Endothelial cell of umbilical vein (primary cell): Measurements from ENCODE around the gene ZKSCAN3. TPM values are rescaled to one million over a fixed set of nuclear protein-coding genes. Genes with fewer than 3 reads are reported as not detected.

Experiments used
- BruUV-seq: library from RNA; stranded (reverse); fragments of 400-500 nt; replicated peaks from 2 replicates; lab custom pipeline; 2021; lab: Mats Ljungman, UMichigan
- CTCF ChIA-PET: fragments of 300-600, 350-600 bp; sonication (Branson Sonifier 250); formaldehyde crosslinking; loops from one replicate; lab custom pipeline; 2021; ENCODE audit warnings: antibody characterized with exemption, inconsistent platforms; lab: Charles Lee
- POLR2A ChIA-PET: fragments of 300-600, 350-600 bp; sonication (Branson Sonifier 250); formaldehyde crosslinking; loops from one replicate; lab custom pipeline; 2021; ENCODE audit warnings: antibody characterized with exemption, inconsistent platforms; lab: Charles Lee
- DNase-seq: peaks from one replicate; pipeline ENCODE4 v3.0.0-alpha.2; 2011; ENCODE audit warnings: low read depth, low spot score
- FAIRE-seq: peaks from 2 replicates; lab custom pipeline; 2011; peaks lifted over from hg19 to GRCh38; lab: Jason Lieb, UNC
- H2AFZ ChIP-seq: 2 replicates; pipeline ENCODE4 v1.6.0; 2012; ENCODE audit warnings: low read depth, low read length, control low read depth, inconsistent platforms
- H3K27ac ChIP-seq: 2 replicates; pipeline ENCODE4 v1.5.1; 2011; ENCODE audit warnings: low read depth, mild to moderate bottlenecking, control low read depth, low read length, moderate library complexity; ENCODE audit not compliant: insufficient read depth
- H3K27me3 ChIP-seq, 2 experiments: 2 replicates each; pipeline versions ENCODE4 v1.6.0 to v1.6.1; 2011; ENCODE audit warnings: low read length in 2 of 2, mixed read lengths in 1 of 2; ENCODE audit not compliant: control insufficient read depth in 2 of 2, insufficient read depth in 2 of 2
- H3K36me3 ChIP-seq, 2 experiments: 2 replicates in 1 of 2; 3 replicates in 1 of 2; pipeline ENCODE4 v1.5.1; 2011; ENCODE audit warnings: low read length in 2 of 2, mild to moderate bottlenecking in 1 of 2, moderate library complexity in 1 of 2; ENCODE audit not compliant: control insufficient read depth in 2 of 2, insufficient read depth in 2 of 2; ENCODE audit errors: extremely low read depth in 1 of 2
- H3K4me1 ChIP-seq: 3 replicates; pipeline ENCODE4 v1.5.1; 2011; ENCODE audit warnings: mild to moderate bottlenecking, low read length; ENCODE audit not compliant: control insufficient read depth, insufficient read depth; ENCODE audit errors: extremely low read depth
- H3K4me2 ChIP-seq: 2 replicates; pipeline ENCODE4 v1.6.1; 2011; ENCODE audit warnings: low read length, control low read depth, mixed read lengths; ENCODE audit not compliant: insufficient read depth
- H3K4me3 ChIP-seq, 3 experiments: fragments of 200-600 bp in 1 of 3; sonication (generic), shearing (Covaris generic) in 1 of 3; replicated peaks in 1 of 3; 2 replicates each; pipeline ENCODE4 v1.5.1; 2011 to 2016; ENCODE audit warnings: control low read depth in 3 of 3, low read length in 3 of 3, mild to moderate bottlenecking in 2 of 3, inconsistent platforms in 1 of 3, low read depth in 1 of 3, moderate library complexity in 1 of 3; ENCODE audit not compliant: insufficient read depth in 1 of 3
- H3K79me2 ChIP-seq: 2 replicates; pipeline ENCODE4 v1.6.0; 2012; ENCODE audit warnings: low read length, inconsistent platforms; ENCODE audit not compliant: control insufficient read depth, insufficient read depth
- H3K9ac ChIP-seq: replicated peaks from 2 replicates; pipeline ENCODE3; 2011; ENCODE audit warnings: low read length, control low read depth; ENCODE audit not compliant: insufficient read depth; ENCODE audit errors: extremely low read depth
- H3K9me1 ChIP-seq: replicated peaks from 3 replicates; pipeline ENCODE4 v1.6.0; 2011; ENCODE audit warnings: mild to moderate bottlenecking, low read length; ENCODE audit not compliant: control insufficient read depth, insufficient read depth; ENCODE audit errors: extremely low read depth
- H3K9me3 ChIP-seq: replicated peaks from 2 replicates; pipeline ENCODE4 v1.5.1; 2012; ENCODE audit warnings: low read length, inconsistent platforms; ENCODE audit not compliant: control insufficient read depth, insufficient read depth
- H4K20me1 ChIP-seq: replicated peaks from 2 replicates; pipeline ENCODE3; 2011; ENCODE audit warnings: mild to moderate bottlenecking, low read length; ENCODE audit not compliant: control insufficient read depth, insufficient read depth; ENCODE audit errors: extremely low read depth
- CTCF ChIP-seq, 2 donors: IDR thresholded peaks; 1 replicate in 1 of 2; 2 replicates in 1 of 2; pipeline ENCODE4 v1.5.1; 2011; ENCODE audit warnings: low read length in 2 of 2, mild to moderate bottlenecking in 2 of 2, moderate library complexity in 2 of 2, control low read depth in 1 of 2, inconsistent platforms in 1 of 2, low read depth in 1 of 2; ENCODE audit not compliant: insufficient read depth in 1 of 2; ENCODE audit errors: extremely low read depth in 1 of 2
- EZH2 ChIP-seq: IDR thresholded peaks from 2 replicates; pipeline ENCODE4 v1.6.1; 2012; ENCODE audit warnings: borderline replicate concordance, low read depth, mild to moderate bottlenecking, moderate library complexity, low read length, inconsistent platforms; ENCODE audit not compliant: severe bottlenecking
- FOS ChIP-seq: IDR thresholded peaks from 2 replicates; pipeline ENCODE4 v1.6.1; 2011; ENCODE audit warnings: mild to moderate bottlenecking, low read length, moderate library complexity, borderline replicate concordance; ENCODE audit not compliant: insufficient read depth
- GATA2 ChIP-seq: IDR thresholded peaks from 2 replicates; pipeline ENCODE4 v1.7.0; 2011; ENCODE audit warnings: low read depth, mild to moderate bottlenecking, moderate library complexity, mixed read lengths, low read length; ENCODE audit not compliant: insufficient read length, insufficient read depth
- JUN ChIP-seq: IDR thresholded peaks from 2 replicates; pipeline ENCODE4 v1.6.1; 2011; ENCODE audit warnings: borderline replicate concordance, low read depth; ENCODE audit not compliant: insufficient read length, insufficient read depth
- MAX ChIP-seq: IDR thresholded peaks from 2 replicates; pipeline ENCODE4 v1.6.1; 2011; ENCODE audit not compliant: insufficient read depth, insufficient read length
- MYC ChIP-seq: IDR thresholded peaks from one replicate; pipeline ENCODE4 v1.6.1; 2011; ENCODE audit warnings: mild to moderate bottlenecking, low read depth, low read length
- POLR2A ChIP-seq: IDR thresholded peaks from 2 replicates; pipeline ENCODE4 v1.6.1; 2012; ENCODE audit warnings: low read depth, mild to moderate bottlenecking, control low read depth, low read length
- POLR2AphosphoS5 ChIP-seq: IDR thresholded peaks from 2 replicates; pipeline ENCODE4 v1.6.1; 2012; ENCODE audit warnings: low read depth, mild to moderate bottlenecking, control low read depth, low read length, moderate library complexity; ENCODE audit not compliant: insufficient read depth
- dilution Hi-C: fragments of 300-500 bp; cut with MboI; formaldehyde crosslinking; loops from one replicate; pipeline ENCODE4 v1.15.0; 2019; ENCODE audit warnings: low sequenced_read_pairs; ENCODE audit not compliant: extremely low pct_ligation_motif_present
- intact Hi-C: fragments of 100-400 bp; cut with micrococcal nuclease; formaldehyde crosslinking; loops from one replicate; pipeline ENCODE4 v1.10.0; 2022
- polyA plus RNA-seq, 4 experiments: library from polyadenylated mRNA; depleted of rRNA in 3 of 4; stranded (reverse) in 3 of 4; unstranded in 1 of 4; fragments of >200 nt; gene quantifications; 2 replicates each; pipeline versions ENCODE4 v1.2.1 to v1.2.3, GENCODE V29; 2011 to 2012; ENCODE audit warnings: missing spikeins in 1 of 4
- total RNA-seq: library from RNA; stranded (reverse); gene quantifications from 2 replicates; pipeline ENCODE4 v1.2.3, GENCODE V29; 2021

The ZKSCAN3 gene
- total and polyA plus RNA-seq, 2 donors (not counting 3 experiments of a cell fraction or from before 2014, with no cell fraction given): 2.5 to 6.9 TPM

GRCh38 chr6:28337121-28337520 lies 12.6 kb upstream of the ZKSCAN3 start:
- Histone ChIP-seq H3K36me3 (no peaks in the 10 kb centered on the region), H3K9me3 (no peaks in the 10 kb centered on the region), H3K79me2 (no peaks in the 10 kb centered on the region), H3K4me3 (no peak overlapping the region), H4K20me1 (no peaks in the 10 kb centered on the region), H3K27ac (no peak overlapping the region), H3K4me1 (peaks cover 15% of the 10 kb centered on the region), H3K9me1 (no peaks in the 10 kb centered on the region), H3K4me2 (peak overlapping the region; percentile 88), H3K27me3 (no peaks in the 10 kb centered on the region), H3K9ac (no peak overlapping the region), H2AFZ (no peak overlapping the region)
- no TSS peak for BruUV-seq
- no peak for DNase-seq
- TF ChIP-seq MAX (no peak), FOS (no peak), GATA2 (no peak), EZH2 (no peak), POLR2A (no peak), CTCF (IDR thresholded peaks at IDR 0.05; ENCODE audit: extremely low read depth in 1 of 2, insufficient read depth in 1 of 2, low read depth in 1 of 2, low read length in 2 of 2) (no peak), MYC (no peak), JUN (no peak), POLR2AphosphoS5 (no peak)
- FAIRE-seq: no peak
- ChIA-PET POLR2A (interaction anchor here (1.3 kb wide), 1 partner anchor 70 kb away, joined by 5 read pairs; the partner anchor contains the start of gene ZSCAN26), CTCF (interaction anchor here (0.8 to 4.8 kb wide), 4 partner anchors 9 to 19 kb away, joined by 3 to 33 read pairs (median 4); no protein-coding TSS in a partner anchor)
- intact Hi-C loops (loop anchor here (2.0 to 5.0 kb wide), 4 partner anchors 46 to 1290 kb away; partner anchors contain the start of gene PGBD1), dilution Hi-C loops (no loop called here)
